H1 (cell line): ENCODE data around the gene ORC6. TPM values are rescaled to one million over a fixed set of nuclear protein-coding genes. Genes with fewer than 3 reads are reported as not detected.

Experiments used
- CTCF ChIA-PET: fragments of 300-600 bp; sonication (Branson Sonifier 250); formaldehyde crosslinking; loops from one replicate; lab custom pipeline; 2021; ENCODE audit not compliant: partially characterized antibody; lab: Charles Lee
- POLR2A ChIA-PET: fragments of 300-600 bp; sonication (Branson Sonifier 250); formaldehyde crosslinking; loops from one replicate; lab custom pipeline; 2021; ENCODE audit warnings: inconsistent platforms; ENCODE audit not compliant: partially characterized antibody; lab: Charles Lee
- DNase-seq, 2 experiments: peaks; one replicate each; pipeline versions ENCODE4 v3.0.0 to v3.0.0-alpha.2; 2010 to 2022; ENCODE audit warnings: low spot score in 2 of 2, low read depth in 1 of 2, mixed read lengths in 1 of 2
- FAIRE-seq: peaks from 2 replicates; lab custom pipeline; 2011; peaks lifted over from hg19 to GRCh38; lab: Jason Lieb, UNC
- H2AFZ ChIP-seq: 2 replicates; pipeline ENCODE4 v1.8.1; 2012; ENCODE audit warnings: low read length, inconsistent platforms
- H2AK5ac ChIP-seq: 2 replicates; pipeline ENCODE4 v1.6.1; 2013; ENCODE audit warnings: low read depth, low read length
- H2BK120ac ChIP-seq: replicated peaks from 2 replicates; pipeline ENCODE3; 2013; ENCODE audit warnings: low read depth, low read length, inconsistent platforms
- H2BK12ac ChIP-seq: 2 replicates; pipeline ENCODE4 v1.6.1; 2013; ENCODE audit warnings: low read depth, low read length
- H2BK15ac ChIP-seq: 2 replicates; pipeline ENCODE4 v1.6.1; 2013; ENCODE audit warnings: low read length
- H2BK20ac ChIP-seq: 2 replicates; pipeline ENCODE4 v1.6.1; 2013; ENCODE audit warnings: low read length
- H2BK5ac ChIP-seq: 2 replicates; pipeline ENCODE4 v1.6.1; 2013; ENCODE audit warnings: low read depth, low read length
- H3K14ac ChIP-seq: 2 replicates; pipeline ENCODE4 v1.6.1; 2013; ENCODE audit warnings: inconsistent platforms; ENCODE audit not compliant: insufficient read length
- H3K18ac ChIP-seq: 2 replicates; pipeline ENCODE4 v1.6.1; 2013; ENCODE audit warnings: low read length; ENCODE audit errors: extremely low read depth
- H3K23ac ChIP-seq: 2 replicates; pipeline ENCODE4 v1.6.1; 2013; ENCODE audit warnings: inconsistent platforms; ENCODE audit not compliant: insufficient read length
- H3K23me2 ChIP-seq: 2 replicates; pipeline ENCODE4 v1.6.1; 2013; ENCODE audit warnings: low read depth, low read length
- H3K27ac ChIP-seq: 2 replicates; pipeline ENCODE4 v1.6.1; 2011; ENCODE audit warnings: low read depth, low read length, inconsistent platforms
- H3K27me3 ChIP-seq, 4 experiments: replicated peaks in 1 of 4; 1 replicate in 1 of 4; 2 replicates in 3 of 4; pipeline versions ENCODE4 v1.6.1 to v1.8.1; 2011 to 2013; ENCODE audit warnings: low read length in 3 of 4, mild to moderate bottlenecking in 3 of 4, inconsistent platforms in 2 of 4, mixed read lengths in 2 of 4, moderate library complexity in 1 of 4; ENCODE audit not compliant: control insufficient read depth in 3 of 4, insufficient read depth in 3 of 4; ENCODE audit errors: extremely low read depth in 1 of 4
- H3K36me3 ChIP-seq, 4 experiments: 2 replicates each; pipeline versions ENCODE4 v1.6.1 to v1.8.1; 2011 to 2013; ENCODE audit warnings: mild to moderate bottlenecking in 4 of 4, low read length in 3 of 4, moderate library complexity in 2 of 4, control low read depth in 1 of 4, inconsistent platforms in 1 of 4; ENCODE audit not compliant: insufficient read depth in 4 of 4, control insufficient read depth in 2 of 4
- H3K4ac ChIP-seq: replicated peaks from 2 replicates; pipeline ENCODE3; 2013; ENCODE audit warnings: low read length, low read depth, mixed read lengths, inconsistent platforms; ENCODE audit not compliant: insufficient read length
- H3K4me1 ChIP-seq, 4 experiments: replicated peaks in 1 of 4; 1 replicate in 1 of 4; 2 replicates in 3 of 4; pipeline versions ENCODE4 v1.6.1 to v1.8.1; 2011 to 2013; ENCODE audit warnings: low read length in 3 of 4, inconsistent platforms in 2 of 4, mixed read lengths in 1 of 4; ENCODE audit not compliant: insufficient read depth in 4 of 4, control insufficient read depth in 3 of 4
- H3K4me2 ChIP-seq, 2 experiments: 2 replicates each; pipeline versions ENCODE4 v1.6.1 to v1.8.1; 2011 to 2013; ENCODE audit warnings: low read depth in 2 of 2, low read length in 2 of 2, control low read depth in 1 of 2, inconsistent platforms in 1 of 2, mild to moderate bottlenecking in 1 of 2; ENCODE audit not compliant: insufficient read depth in 1 of 2
- H3K4me3 ChIP-seq, 4 experiments: fragments of 200-600, 300-600 bp in 1 of 4; sonication (generic), shearing (Covaris generic), sonication (Bioruptor Twin) in 1 of 4; 2 replicates each; pipeline versions ENCODE4 v1.5.1 to v1.8.1; 2011 to 2016; ENCODE audit warnings: low read length in 4 of 4, low read depth in 3 of 4, control low read depth in 2 of 4, inconsistent platforms in 2 of 4, mild to moderate bottlenecking in 2 of 4, mixed read lengths in 1 of 4, moderate library complexity in 1 of 4; ENCODE audit not compliant: insufficient read depth in 2 of 4; ENCODE audit errors: extremely low read depth in 1 of 4
- H3K56ac ChIP-seq: replicated peaks from 2 replicates; pipeline ENCODE3; 2013; ENCODE audit warnings: low read depth, mild to moderate bottlenecking, mixed read lengths, low read length, inconsistent platforms; ENCODE audit not compliant: insufficient read length
- H3K79me1 ChIP-seq: 2 replicates; pipeline ENCODE4 v1.6.1; 2013; ENCODE audit warnings: low read depth, low read length, control low read depth
- H3K79me2 ChIP-seq, 2 experiments: 2 replicates each; pipeline versions ENCODE4 v1.6.1 to v1.8.1; 2012 to 2013; ENCODE audit warnings: low read length in 2 of 2, mild to moderate bottlenecking in 2 of 2, inconsistent platforms in 1 of 2; ENCODE audit not compliant: insufficient read depth in 2 of 2, control insufficient read depth in 1 of 2
- H3K9ac ChIP-seq, 4 experiments: replicated peaks in 1 of 4; 1 replicate in 1 of 4; 2 replicates in 3 of 4; pipeline versions ENCODE4 v1.6.1 to v1.8.1; 2011 to 2013; ENCODE audit warnings: low read depth in 3 of 4, low read length in 3 of 4, control low read depth in 2 of 4, mild to moderate bottlenecking in 2 of 4, moderate library complexity in 2 of 4, inconsistent platforms in 1 of 4; ENCODE audit errors: extremely low read depth in 1 of 4
- H3K9me3 ChIP-seq, 2 experiments: 2 replicates each; pipeline versions ENCODE4 v1.6.1 to v1.8.1; 2012 to 2013; ENCODE audit warnings: mild to moderate bottlenecking in 2 of 2, moderate library complexity in 2 of 2, control low read depth in 1 of 2, inconsistent platforms in 1 of 2, low read depth in 1 of 2, low read length in 1 of 2, mixed read lengths in 1 of 2; ENCODE audit not compliant: insufficient read depth in 2 of 2
- H4K20me1 ChIP-seq, 2 experiments: replicated peaks in 1 of 2; 2 replicates each; pipeline versions ENCODE3 to v1.8.1; 2011 to 2013; ENCODE audit warnings: inconsistent platforms in 2 of 2, low read length in 2 of 2, mild to moderate bottlenecking in 1 of 2; ENCODE audit not compliant: insufficient read depth in 2 of 2, control insufficient read depth in 1 of 2
- H4K5ac ChIP-seq: 2 replicates; pipeline ENCODE4 v1.6.1; 2013; ENCODE audit warnings: low read length, low read depth, mixed read lengths, inconsistent platforms; ENCODE audit not compliant: insufficient read length
- H4K8ac ChIP-seq: 2 replicates; pipeline ENCODE4 v1.8.0; 2013; ENCODE audit warnings: mild to moderate bottlenecking, moderate library complexity, low read length, inconsistent platforms; ENCODE audit not compliant: insufficient read depth; ENCODE audit errors: extremely low read depth
- H4K91ac ChIP-seq: replicated peaks from 2 replicates; pipeline ENCODE3; 2013; ENCODE audit warnings: low read length, mixed read lengths, inconsistent platforms; ENCODE audit not compliant: insufficient read length
- ATF2 ChIP-seq: IDR thresholded peaks from 2 replicates; pipeline ENCODE4 v1.6.1; 2012; ENCODE audit warnings: low read length, inconsistent platforms
- KDM4A ChIP-seq: IDR thresholded peaks from one replicate; pipeline ENCODE4 v1.7.1; 2012; ENCODE audit warnings: low read depth, mild to moderate bottlenecking, moderate library complexity, low read length, inconsistent platforms; ENCODE audit not compliant: severe bottlenecking
- POLR2AphosphoS5 ChIP-seq: IDR thresholded peaks from 2 replicates; pipeline ENCODE4 v1.6.1; 2011; ENCODE audit warnings: low read depth, low read length
- TAF1 ChIP-seq: IDR thresholded peaks from 2 replicates; pipeline ENCODE4 v1.6.1; 2011; ENCODE audit warnings: mild to moderate bottlenecking, low read depth, low read length
- WGBS, 2 experiments: shearing (Covaris generic) in 1 of 2; methylation state at CpG; one replicate each; pipeline versions ENCODE4 v1.1.6 to v1.1.7; 2013 to 2015; ENCODE audit warnings: low lambda C conversion rate in 2 of 2, mixed read lengths in 2 of 2, inconsistent platforms in 1 of 2, low coverage in 1 of 2, missing lambda C conversion rate in 1 of 2; ENCODE audit not compliant: insufficient replicate concordance in 2 of 2, insufficient coverage in 1 of 2, insufficient read length in 1 of 2; ENCODE audit errors: extremely low coverage in 1 of 2, missing lambda C conversion rate in 1 of 2; 5-methylcytosine and 5-hydroxymethylcytosine counted together
- polyA plus RNA-seq, 7 experiments: library from polyadenylated mRNA; depleted of rRNA in 3 of 7; stranded (reverse) in 5 of 7; unstranded in 2 of 7; fragments of >200 nt in 5 of 7; fragments of 200-250 nt in 2 of 7; gene quantifications; 1 replicate in 5 of 7; 2 replicates in 1 of 7; 4 replicates in 1 of 7; pipeline versions ENCODE4 v1.2.1 to v1.2.3, GENCODE V29; 2011 to 2013; ENCODE audit warnings: missing spikeins in 2 of 7, mixed read lengths in 2 of 7
- total RNA-seq: library from RNA; stranded (reverse); fragmentation: NEBNext Ultra II Directional; extraction: Animal tissue kit (Norgen Biotek cat#: 25700); gene quantifications from 2 replicates; pipeline ENCODE4 v1.2.1, GENCODE V29; 2021
- TF ChIP-seq, protein P1 (sequence below): IDR thresholded peaks from 2 replicates; pipeline ENCODE4 v1.6.1; 2012; ENCODE audit warnings: inconsistent platforms

The ORC6 gene
- total and polyA plus RNA-seq, 2 of the 8 experiments (the other 6 are each of a cell fraction or from before 2014, with no cell fraction given) = 41.8 to 67.4 TPM

DNA sequence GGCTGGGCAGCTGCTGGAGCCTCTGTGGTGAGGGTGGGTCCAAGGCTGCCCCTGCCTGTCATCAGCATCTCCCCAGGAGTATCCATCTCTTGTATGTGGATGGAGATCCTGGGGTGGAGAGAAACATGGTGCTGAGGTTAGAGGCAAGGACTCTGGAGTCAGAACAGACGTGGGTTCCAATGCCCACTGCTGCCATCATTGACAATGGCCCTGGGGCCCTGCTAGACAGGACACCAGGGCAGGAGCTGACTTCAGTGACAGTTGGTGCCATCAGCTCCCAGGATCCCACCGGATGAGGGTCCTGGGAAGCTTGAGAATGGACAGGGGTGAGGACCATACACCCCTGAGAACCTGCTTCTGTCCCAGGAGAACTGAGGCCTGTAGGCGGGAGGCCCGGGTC is 43.1 kb downstream of the ORC6 start:
- Histone ChIP-seq H3K27ac (no peak overlapping the region), H2BK120ac (no peak overlapping the region), H3K79me1 (no peaks in the 10 kb centered on the region), H3K4ac (no peak overlapping the region), H3K9me3 (no peaks in the 10 kb centered on the region), H4K20me1 (no peaks in the 10 kb centered on the region), H3K23ac (no peak overlapping the region), H2BK12ac (no peak overlapping the region), H2BK5ac (no peak overlapping the region), H3K4me2 (no peak overlapping the region), H3K27me3 (no peaks in the 10 kb centered on the region), H3K14ac (no peak overlapping the region), H3K9ac (no peak overlapping the region), H3K4me3 (no peak overlapping the region), H4K8ac (no peak overlapping the region), H2BK20ac (no peak overlapping the region), H4K5ac (no peak overlapping the region), H3K18ac (no peak overlapping the region), H2AK5ac (no peak overlapping the region), H3K23me2 (no peaks in the 10 kb centered on the region), H4K91ac (no peak overlapping the region), H2BK15ac (no peak overlapping the region), H2AFZ (no peak overlapping the region), H3K4me1 (no peaks in the 10 kb centered on the region), H3K56ac (no peak overlapping the region), H3K36me3 (no peaks in the 10 kb centered on the region), H3K79me2 (no peaks in the 10 kb centered on the region)
- WGBS, 2 experiments = 90% methylated on average over 4 of the region's 4 CpGs; no CpG with 5 or more reads in 1 of the 2 experiments
- POLR2A ChIA-PET = interaction anchor here (1.0 kb wide), 1 partner anchor 14 kb away, joined by 3 read pairs; no protein-coding TSS in a partner anchor
- FAIRE-seq = no peak
- no peak for DNase-seq
- CTCF ChIA-PET = interaction anchor here (0.7 to 1.6 kb wide), 2 partner anchors 9 to 14 kb away, joined by 3 to 4 read pairs; no protein-coding TSS in a partner anchor
- TF ChIP-seq KDM4A = no peak
- TF ChIP-seq, protein P1, sequence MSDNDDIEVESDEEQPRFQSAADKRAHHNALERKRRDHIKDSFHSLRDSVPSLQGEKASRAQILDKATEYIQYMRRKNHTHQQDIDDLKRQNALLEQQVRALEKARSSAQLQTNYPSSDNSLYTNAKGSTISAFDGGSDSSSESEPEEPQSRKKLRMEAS = no peak
- no peak for TF ChIP-seq TAF1
- no peak for TF ChIP-seq POLR2AphosphoS5
- TF ChIP-seq ATF2 = no peak
